ENCODE data around the gene RHOB.
"Not testable (repeated sequence)": the region's sequence is repeated elsewhere in the genome, so short reads cannot be mapped to it uniquely, and the experiment has no call there.

DNA sequence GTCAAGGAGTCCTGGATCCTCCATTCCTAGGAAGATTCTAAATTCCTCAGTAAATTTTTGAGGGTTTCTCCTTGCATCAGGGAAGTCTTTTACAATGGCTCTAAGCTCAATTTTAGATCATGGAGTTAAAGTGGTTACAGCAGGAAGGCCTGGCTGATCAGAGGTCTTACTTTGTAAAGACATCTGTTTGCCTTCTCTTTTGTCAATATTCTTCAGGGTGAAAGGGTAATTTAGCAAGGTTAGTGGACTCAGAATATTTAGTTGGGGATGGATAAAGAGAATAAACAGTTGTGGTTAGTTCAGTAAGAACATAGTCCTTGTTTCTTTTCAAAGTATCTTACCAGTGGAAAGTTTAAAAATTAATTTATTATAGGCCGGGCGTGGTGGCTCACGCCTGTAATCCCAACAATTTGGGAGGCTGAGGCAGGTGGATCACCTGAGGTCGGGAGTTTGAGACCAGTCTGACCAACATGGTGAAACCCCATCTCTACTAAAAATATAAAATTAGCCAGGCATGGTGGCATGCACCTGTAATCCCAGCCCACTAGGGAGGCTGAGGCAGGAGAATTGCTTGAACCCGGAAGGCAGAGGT lies 29.5 kb upstream of the RHOB start:
- TF ChIP-seq, protein P1, sequence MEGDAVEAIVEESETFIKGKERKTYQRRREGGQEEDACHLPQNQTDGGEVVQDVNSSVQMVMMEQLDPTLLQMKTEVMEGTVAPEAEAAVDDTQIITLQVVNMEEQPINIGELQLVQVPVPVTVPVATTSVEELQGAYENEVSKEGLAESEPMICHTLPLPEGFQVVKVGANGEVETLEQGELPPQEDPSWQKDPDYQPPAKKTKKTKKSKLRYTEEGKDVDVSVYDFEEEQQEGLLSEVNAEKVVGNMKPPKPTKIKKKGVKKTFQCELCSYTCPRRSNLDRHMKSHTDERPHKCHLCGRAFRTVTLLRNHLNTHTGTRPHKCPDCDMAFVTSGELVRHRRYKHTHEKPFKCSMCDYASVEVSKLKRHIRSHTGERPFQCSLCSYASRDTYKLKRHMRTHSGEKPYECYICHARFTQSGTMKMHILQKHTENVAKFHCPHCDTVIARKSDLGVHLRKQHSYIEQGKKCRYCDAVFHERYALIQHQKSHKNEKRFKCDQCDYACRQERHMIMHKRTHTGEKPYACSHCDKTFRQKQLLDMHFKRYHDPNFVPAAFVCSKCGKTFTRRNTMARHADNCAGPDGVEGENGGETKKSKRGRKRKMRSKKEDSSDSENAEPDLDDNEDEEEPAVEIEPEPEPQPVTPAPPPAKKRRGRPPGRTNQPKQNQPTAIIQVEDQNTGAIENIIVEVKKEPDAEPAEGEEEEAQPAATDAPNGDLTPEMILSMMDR (IDR thresholded peaks at IDR 0.05; ENCODE audit: low read depth, low read length): not testable (repeated sequence)
- TF ChIP-seq POLR2A (IDR thresholded peaks at IDR 0.05; ENCODE audit: extremely low read depth, insufficient read length); MYC (IDR thresholded peaks at IDR 0.05; ENCODE audit: low read depth, low read length): not testable (repeated sequence)
- TF ChIP-seq, protein P2, sequence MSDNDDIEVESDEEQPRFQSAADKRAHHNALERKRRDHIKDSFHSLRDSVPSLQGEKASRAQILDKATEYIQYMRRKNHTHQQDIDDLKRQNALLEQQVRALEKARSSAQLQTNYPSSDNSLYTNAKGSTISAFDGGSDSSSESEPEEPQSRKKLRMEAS (IDR thresholded peaks at IDR 0.05; ENCODE audit: low read depth, low read length): not testable (repeated sequence)
